ENCODE data around the gene GPRC5D.

GPRC5D gene

DNA sequence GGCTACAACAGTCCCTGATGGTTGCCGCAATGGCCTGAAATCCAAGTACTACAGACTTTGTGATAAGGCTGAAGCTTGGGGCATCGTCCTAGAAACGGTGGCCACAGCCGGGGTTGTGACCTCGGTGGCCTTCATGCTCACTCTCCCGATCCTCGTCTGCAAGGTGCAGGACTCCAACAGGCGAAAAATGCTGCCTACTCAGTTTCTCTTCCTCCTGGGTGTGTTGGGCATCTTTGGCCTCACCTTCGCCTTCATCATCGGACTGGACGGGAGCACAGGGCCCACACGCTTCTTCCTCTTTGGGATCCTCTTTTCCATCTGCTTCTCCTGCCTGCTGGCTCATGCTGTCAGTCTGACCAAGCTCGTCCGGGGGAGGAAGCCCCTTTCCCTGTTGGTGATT lies 43.7 kb downstream of the GPRC5D start:
- no peak for DNase-seq (ENCODE audit: low read depth in 2 of 2)

DNA sequence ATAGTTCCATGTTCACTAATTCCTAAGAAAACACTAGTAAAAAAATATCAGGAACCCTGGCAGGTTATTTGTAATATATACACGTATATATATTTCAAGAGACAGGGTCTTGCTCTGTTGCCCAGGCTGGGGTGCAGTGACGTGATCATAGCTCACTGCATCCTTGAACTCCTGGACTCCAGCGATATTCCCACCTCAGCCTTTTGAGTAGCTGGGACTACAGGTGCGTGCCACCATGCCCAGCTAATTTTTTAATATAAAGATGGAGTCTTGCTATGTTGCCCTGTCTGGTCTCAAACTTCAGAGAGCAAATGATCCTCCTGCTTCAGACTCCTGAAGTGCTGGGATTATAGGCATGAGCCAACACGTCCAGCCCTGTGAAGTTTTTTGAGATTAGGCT lies 44.4 kb downstream of the GPRC5D start:
- no peak for DNase-seq (ENCODE audit: low read depth in 2 of 2)

DNA sequence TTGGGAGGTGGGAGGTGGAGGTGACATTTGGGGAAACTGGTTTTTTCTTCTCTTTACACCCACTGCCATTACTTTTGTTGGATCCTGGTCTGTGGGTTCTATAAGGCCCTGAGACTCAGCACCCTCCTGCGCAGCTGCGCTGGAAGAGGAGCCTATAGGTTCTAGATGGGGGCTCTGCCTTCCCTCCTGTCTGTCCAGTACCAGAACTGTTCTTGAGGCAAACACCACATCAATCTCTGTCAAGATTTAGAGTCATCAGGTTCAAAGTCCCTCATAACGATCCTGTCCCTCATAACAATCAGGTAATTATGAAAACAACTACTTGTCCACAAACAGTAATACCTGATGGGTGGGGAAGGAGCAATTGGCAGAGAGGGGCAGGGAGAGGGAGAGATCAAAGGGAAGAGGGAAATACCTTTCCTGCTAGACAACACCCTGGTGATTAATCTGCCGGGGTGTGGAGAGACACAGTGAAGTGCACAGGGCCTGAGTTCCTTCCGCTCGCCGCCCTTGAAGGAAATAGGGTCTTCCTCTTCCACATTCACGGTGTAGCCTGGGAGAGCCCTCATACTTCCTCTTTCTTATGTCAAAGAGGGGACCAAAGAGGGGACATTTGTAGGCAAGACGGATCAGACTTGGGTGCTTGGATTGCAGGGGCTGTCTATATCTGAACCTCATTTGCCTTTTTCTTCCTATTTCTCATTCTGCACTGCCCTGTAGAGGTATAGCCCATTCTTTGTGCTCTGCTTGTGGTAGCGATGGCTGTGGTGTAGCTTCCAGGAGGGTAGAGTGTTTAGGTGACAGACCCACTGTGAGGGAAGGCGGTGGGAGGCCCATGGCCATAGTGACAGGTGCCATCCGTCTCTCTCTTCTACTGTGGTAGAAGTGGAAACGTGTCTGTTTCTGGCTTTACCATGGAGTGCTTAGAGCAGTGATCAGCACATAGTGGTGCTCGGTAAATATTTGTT lies 48.0 kb downstream of the GPRC5D start:
- DNase-seq (ENCODE audit: low read depth in 2 of 2) = no peak

DNA sequence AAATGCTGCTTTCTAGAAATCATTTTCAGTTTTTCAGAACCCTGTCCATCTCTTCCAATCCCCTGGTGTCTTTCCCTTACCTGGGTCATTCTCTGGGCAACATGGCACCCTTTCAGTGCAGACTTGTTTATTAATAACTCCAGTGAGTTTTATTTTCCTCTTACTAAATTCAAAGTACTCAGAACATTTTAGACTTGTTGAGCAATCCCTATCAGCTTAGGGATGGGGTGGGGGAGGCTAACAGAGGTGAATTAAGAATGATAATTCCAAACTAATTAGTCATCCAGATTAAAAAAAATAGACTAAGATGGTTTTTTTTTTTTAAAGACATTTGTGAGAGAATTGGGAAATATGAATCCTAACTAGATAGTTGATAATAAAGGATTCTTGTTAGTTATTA lies 49.9 kb downstream of the GPRC5D start:
- no peak for DNase-seq (ENCODE audit: low read depth in 2 of 2)

DNA sequence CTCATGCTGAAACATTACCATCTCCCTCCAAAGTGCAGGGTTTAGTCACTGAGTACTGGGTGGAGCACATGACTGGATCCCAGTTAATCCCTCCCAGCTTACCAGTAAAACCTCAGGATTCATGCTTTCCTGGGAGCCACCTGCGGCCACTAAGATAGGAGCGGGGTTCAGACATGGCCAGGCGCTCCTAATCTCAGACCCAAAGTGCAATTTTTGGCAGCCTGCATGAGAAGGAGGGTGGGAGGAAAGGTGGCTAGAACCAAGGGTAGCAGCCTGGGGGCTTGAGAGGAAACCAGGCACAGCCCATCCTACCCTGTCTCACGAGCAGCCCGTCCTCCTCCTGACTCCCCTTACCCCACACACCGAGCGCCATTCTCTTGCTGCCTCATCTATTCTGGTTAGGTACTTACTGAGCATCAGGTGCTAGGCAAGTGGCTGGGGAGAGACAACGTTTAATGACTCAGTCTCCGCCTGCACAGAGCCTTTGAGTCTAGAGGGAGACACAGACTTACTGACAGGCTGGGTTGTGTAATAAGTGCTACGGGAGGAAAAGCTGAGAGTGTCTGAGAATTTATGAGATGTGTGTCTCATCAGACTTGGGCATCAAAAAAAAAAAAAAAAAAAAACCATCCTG lies 50.7 kb downstream of the GPRC5D start:
- DNase-seq (ENCODE audit: low read depth in 2 of 2) = no peak

DNA sequence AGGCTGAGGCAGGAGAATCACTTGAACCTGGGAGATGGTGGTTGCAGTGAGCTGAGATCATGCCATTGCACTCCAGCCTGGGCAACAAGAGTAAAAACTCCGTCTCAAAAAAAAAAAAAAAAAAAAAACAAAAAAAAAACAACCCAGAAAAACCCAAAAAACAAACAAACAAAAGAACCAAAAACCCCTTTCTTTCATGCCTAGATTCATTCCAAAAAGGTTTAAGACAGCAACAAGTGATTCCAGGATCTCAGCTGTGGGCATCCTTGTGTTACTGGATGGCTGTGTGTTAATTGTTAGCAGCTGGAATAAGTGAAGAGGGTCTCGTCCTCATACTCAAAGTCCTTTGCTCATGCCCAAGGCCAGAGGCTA lies 51.2 kb downstream of the GPRC5D start:
- DNase-seq (ENCODE audit: low read depth in 2 of 2) = no peak

DNA sequence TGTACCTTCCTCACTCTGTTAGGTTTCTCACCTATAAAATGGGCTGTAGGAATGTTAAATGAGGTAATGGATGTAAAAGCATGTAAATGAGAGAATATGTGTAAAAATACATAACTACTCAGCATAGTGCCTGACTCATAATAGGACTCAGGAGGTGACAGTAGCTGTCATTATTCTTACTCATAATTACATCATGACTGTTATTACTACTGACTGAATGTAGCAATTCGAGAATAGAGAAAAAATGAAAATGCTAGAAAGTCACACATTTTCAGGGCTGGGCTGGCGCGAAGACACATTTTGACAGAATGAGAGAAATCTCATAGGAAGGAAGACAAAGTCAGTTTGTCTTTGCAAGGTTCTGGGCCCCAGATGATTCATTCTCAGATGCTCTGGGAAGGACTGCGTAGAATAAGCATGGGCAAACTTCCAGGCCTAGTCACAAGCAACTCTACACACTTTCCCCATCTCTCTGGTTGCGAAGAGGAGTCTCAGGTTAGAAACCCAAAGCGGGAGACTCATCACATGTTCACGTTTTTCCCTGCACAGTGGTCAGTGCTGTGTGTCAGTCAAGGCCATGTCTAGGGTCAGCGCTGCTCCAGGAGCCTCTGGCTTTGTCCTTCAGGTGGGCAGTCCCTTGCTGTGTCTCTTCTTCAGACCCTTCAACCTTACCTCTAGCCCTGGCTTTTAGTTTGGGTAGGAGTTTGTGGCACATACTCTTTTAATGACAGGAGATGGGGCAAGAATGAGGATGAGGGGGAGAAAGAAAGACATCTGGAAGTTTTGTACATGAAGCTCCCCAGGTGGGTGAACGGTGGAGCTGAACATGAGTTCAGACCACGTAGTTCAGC lies 52.2 kb downstream of the GPRC5D start:
- DNase-seq (ENCODE audit: low read depth in 2 of 2) = peak in 1 of 2 donors; percentile 27

DNA sequence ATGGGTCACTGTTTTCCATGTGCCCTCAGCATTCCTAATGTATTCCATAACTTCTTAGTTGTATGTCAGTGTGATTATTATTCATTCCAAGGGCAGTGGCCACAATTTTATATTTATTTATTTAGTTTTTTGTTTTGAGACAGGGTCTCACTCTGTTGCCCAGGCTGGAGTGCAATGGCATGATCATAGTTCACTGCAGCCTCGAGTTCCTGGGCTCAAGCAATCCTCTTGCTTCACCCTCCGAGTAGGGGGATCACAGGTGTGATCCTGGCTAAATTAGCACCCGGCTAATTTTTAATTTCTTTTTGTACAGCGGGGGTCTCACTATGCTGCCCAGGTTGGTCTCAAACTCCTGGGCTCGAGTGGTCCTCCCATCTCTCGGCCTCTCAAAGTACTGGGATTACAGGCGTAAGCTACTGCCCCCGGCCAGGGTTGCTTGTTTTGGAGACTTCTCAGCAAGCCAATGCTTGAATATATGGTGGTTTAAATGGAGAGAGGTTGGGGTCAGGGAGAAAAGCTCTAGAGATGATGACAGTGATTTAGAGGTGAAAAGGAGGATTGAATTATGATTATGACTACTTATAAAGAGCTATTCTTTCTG lies 53.0 kb downstream of the GPRC5D start:
- no peak for DNase-seq (ENCODE audit: low read depth in 2 of 2)

DNA sequence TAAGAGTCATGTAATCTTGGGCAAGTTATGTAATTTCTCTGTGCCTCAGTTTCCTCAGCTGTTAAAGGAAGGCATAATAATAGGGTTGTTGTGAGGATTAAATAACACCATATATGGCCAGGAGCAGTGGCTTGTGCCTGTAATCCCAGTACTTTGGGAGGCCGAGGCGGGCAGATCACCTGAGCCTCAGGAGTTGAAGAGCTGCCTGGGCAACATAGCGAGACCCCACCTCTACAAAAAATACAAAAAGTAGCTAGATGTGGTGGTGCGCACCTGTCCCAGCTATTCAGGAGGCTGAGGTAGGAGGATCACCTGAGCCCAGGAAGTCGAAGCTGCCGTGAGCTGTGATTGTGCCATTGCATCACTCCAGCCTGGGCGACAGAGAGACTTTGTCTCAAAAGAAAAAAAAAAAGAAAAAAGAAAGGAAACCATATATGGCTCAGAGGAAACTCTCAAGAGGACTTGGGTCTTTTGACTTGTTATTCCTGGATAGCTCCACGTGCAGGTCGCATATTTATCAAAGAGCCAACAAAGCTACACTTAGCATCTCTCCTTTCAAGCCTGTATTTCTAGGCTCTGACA lies 53.7 kb downstream of the GPRC5D start:
- DNase-seq (ENCODE audit: low read depth in 2 of 2) = no peak

DNA sequence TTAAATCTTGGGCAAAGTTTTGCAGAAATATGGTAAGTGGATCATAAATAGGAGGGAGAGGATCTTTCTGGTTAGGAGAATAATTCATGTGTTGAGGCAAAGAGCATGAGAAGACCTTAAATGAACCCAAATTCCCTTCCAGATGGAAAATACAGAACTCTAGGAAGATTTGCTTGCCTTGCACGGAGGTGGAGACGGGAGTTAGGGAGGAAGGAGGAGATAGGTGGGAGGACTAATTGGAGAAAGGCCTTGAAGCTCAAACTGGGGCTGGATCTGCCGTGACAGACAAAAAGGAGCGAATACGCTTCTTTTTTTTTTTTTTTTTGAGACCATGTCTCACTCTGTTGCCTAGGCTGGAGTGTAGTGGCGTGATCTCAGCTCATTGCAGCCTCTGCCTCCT lies 54.7 kb downstream of the GPRC5D start:
- DNase-seq (ENCODE audit: low read depth in 2 of 2) = no peak

DNA sequence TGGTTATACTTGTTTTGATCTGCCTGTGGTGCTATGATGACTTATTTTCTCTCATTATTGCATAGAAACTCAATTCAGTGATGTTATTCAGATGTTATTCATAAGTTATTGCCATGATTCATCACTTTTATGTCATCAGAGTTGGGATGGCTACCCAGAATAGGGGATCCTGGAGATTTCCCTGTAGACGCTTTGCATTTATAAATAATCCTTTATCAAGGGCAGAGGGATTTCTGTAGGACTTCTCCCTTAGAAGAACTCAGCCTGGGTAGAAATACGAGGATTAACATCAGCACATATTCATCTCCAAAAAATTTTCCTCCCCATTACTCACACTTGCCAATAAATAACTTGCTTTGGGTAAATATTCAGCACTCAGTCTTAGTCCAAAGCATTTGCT lies 55.7 kb downstream of the GPRC5D start:
- DNase-seq (ENCODE audit: low read depth in 2 of 2) = no peak

DNA sequence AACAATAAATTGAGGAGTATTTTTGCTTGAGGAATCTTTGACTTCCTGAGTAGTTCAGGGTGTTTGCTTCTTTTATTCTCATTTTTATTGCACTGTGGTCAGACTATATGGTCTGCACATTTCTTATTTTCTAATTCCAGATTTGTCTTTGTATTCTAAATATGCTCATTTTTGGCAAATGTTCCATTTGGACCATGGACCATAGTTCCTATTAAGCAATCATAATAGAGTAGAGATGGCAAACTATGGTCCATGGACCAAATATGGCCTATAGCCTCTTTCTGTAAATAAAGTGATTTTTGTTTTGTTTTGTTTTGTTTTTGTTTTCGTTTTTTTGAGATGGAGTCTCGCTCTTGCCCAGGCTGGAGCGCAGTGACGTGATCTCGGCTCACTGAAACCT lies 58.5 kb downstream of the GPRC5D start:
- no peak for DNase-seq (ENCODE audit: low read depth in 2 of 2)

DNA sequence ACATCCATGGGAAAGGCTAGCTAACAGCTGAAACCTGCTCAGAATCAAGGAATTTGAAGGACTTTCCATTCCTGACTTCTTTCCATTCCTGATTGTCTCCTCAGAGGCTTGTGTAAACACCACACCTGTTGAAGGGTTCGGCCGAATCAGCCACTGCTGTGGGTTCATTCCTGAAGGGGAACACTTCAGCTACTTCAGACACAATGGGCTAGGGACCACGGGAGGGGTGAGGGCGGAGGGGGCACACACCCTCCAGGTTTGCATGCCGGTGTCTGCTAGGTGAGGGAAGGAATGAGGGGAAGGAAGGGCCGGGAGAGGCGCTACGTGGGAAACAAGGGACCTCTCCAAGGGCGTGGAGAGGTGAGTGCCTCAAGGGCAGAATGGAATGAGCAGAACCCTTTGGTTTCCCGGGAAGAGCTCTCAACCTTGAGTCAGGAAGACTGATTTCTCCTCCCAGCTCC lies 59.3 kb downstream of the GPRC5D start:
- DNase-seq (ENCODE audit: low read depth in 2 of 2) = no peak

DNA sequence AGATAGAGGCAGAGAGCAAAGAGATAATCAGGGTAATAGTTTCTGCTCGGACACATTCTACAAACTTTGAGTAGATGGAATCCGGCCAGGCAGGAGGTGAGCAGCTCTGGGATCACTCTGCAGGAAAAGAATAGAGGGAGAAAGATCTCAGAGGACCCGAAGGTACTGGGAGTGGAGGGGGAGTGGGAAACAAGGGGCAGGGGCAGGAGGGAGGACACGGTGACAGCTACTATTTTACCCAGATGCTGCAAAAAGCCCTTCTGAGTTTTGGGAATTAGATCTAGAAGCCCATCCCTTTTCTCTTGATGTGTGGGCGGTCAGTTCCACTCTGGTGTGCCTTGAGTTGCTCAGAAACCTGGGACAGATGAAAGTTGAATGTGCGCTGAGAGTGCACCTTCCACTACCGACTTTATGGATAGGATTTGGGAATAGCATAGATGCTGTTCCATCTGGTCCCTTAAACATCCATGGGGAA lies 60.1 kb downstream of the GPRC5D start:
- DNase-seq (ENCODE audit: low read depth in 2 of 2) = no peak

DNA sequence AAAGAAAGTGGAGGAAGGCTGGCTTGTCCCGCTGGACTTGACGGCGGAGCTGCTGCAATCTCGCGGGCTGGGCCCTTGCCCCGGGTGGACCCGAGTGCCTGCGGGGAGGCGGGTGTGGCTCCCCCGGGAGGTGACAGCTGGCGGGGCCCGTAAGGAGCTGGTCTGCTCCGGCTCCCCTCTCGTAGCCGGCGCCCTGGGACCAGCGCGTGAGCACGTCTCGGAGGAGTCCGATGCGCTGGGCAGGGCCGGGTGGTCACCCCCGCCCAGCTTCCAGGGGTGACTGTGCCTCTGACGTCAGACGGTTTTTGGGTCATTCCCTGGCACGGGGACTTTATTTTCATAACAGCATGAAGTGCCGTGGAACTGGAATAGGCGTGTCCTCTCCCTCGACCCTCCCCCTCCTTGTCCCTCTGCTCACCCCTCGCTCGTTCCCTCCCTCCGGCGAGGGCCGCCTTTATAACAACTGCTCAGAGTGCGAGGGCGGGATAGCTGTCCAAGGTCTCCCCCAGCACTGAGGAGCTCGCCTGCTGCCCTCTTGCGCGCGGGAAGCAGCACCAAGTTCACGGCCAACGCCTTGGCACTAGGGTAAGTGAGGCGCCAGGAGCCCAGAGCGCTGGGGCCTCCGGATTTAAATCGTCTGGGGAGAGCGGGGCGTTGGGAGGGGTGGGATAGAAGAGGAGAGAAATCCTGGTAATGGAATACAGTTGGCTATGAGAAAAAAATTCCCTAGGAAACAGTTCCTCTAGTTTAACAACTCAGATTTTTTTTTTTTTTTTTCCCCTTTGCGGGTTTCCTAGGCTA lies 60.7 kb downstream of the GPRC5D start, which contains the start of gene GPRC5A:
Gene GPRC5A, plus strand, starts transcription at position 483 of the 801 bp plus-strand sequence. CDS start 16,688 bp downstream, outside the sequence.
- DNase-seq (ENCODE audit: low read depth in 2 of 2) = peak in 1 of 2 donors; percentile 12
